GM19043 (cell line): Measurements from ENCODE around the gene CACTIN.
"Not testable (repeated sequence)": the region's sequence is repeated elsewhere in the genome, so short reads cannot be mapped to it uniquely, and the experiment has no call there.

ENCODE experiments used
- ATAC-seq: cut with Tn5 transposase; IDR thresholded peaks from one replicate; pipeline ENCODE4 v1.9.1; 2021; ENCODE audit warnings: low read depth; ENCODE audit not compliant: unreplicated experiment

The CACTIN gene

GRCh38 chr19:3626473-3627350 lies at the start of gene CACTIN:
Gene CACTIN (minus strand): TSS chr19:3626790. CDS start chr19:3626762, 28 bp downstream.
- peak; percentile 87 for ATAC-seq

GRCh38 chr19:3674784-3675543 lies 48.4 kb upstream of the CACTIN start:
- ATAC-seq = no peak

- ATAC-seq = no peak
These were observed 47.2 kb upstream of the CACTIN start for GRCh38 chr19:3673506-3674439.

GRCh38 chr19:3672993-3673392 lies 46.4 kb upstream of the CACTIN start:
- no peak for ATAC-seq

GRCh38 chr19:3672575-3672948 lies 46.0 kb upstream of the CACTIN start:
- ATAC-seq = no peak

GRCh38 chr19:3671680-3672574 lies 45.3 kb upstream of the CACTIN start:
- no peak for ATAC-seq

GRCh38 chr19:3670796-3671679 lies 44.4 kb upstream of the CACTIN start:
- no peak for ATAC-seq

GRCh38 chr19:3669947-3670795 lies 43.6 kb upstream of the CACTIN start:
- ATAC-seq = no peak

GRCh38 chr19:3669082-3669946 lies 42.7 kb upstream of the CACTIN start:
- ATAC-seq = no peak

GRCh38 chr19:3668331-3669081 lies 41.9 kb upstream of the CACTIN start:
- no peak for ATAC-seq

- ATAC-seq = no peak
These were observed 41.2 kb upstream of the CACTIN start for GRCh38 chr19:3667766-3668165.

- no peak for ATAC-seq
These were observed 40.5 kb upstream of the CACTIN start for GRCh38 chr19:3667037-3667638.

- not testable (repeated sequence) for ATAC-seq
These were observed 39.9 kb upstream of the CACTIN start for GRCh38 chr19:3666545-3666856.

- no peak for ATAC-seq
These were observed 39.3 kb upstream of the CACTIN start for GRCh38 chr19:3665681-3666544.
